Activated CD4-positive, alpha-beta T cell treated with anti-CD3 and anti-CD28 coated beads, Interleukin-2, amount 50 U/mL, for 48 hours (primary cell): ENCODE data around the gene BBS9.
A peak's percentile ranks its signal among the peaks of the same experiment; 100 is the strongest.

Experiments
- DNase-seq, 2 experiments: peaks; one replicate each; pipeline ENCODE4 v3.0.0-alpha.2; 2020

Gene BBS9

GRCh38 chr7:33392148-33392547 lies 262.8 kb downstream of the BBS9 start:
- no peak for DNase-seq

- no peak for DNase-seq
Measured at GRCh38 chr7:33393770-33394169, 264.4 kb downstream of the BBS9 start.

- no peak for DNase-seq
Measured at GRCh38 chr7:33395340-33395739, 266.0 kb downstream of the BBS9 start.

- no peak for DNase-seq
Measured at GRCh38 chr7:33399528-33400213, 270.3 kb downstream of the BBS9 start.

- no peak for DNase-seq
Measured at GRCh38 chr7:33400214-33400538, 270.8 kb downstream of the BBS9 start.

GRCh38 chr7:33410266-33410665 lies 280.9 kb downstream of the BBS9 start:
- no peak for DNase-seq

GRCh38 chr7:33411020-33411419 lies 281.7 kb downstream of the BBS9 start:
- DNase-seq: no peak

- DNase-seq: no peak
Measured at GRCh38 chr7:33412331-33412730, 283.0 kb downstream of the BBS9 start.

- no peak for DNase-seq
Measured at GRCh38 chr7:33418251-33418701, 288.9 kb downstream of the BBS9 start.

- DNase-seq: no peak
Measured at GRCh38 chr7:33420311-33420940, 291.1 kb downstream of the BBS9 start.

GRCh38 chr7:33421429-33421828 lies 292.1 kb downstream of the BBS9 start:
- DNase-seq: no peak

GRCh38 chr7:33422141-33422540 lies 292.8 kb downstream of the BBS9 start:
- no peak for DNase-seq

- no peak for DNase-seq
Measured at GRCh38 chr7:33422825-33423645, 293.7 kb downstream of the BBS9 start.

GRCh38 chr7:33423646-33424020 lies 294.3 kb downstream of the BBS9 start:
- DNase-seq: peak in 1 of 2 experiments; percentile 5

GRCh38 chr7:33425395-33425794 lies 296.0 kb downstream of the BBS9 start:
- DNase-seq: no peak

GRCh38 chr7:33425929-33426678 lies 296.7 kb downstream of the BBS9 start:
- no peak for DNase-seq

- DNase-seq: no peak
Measured at GRCh38 chr7:33428415-33428814, 299.1 kb downstream of the BBS9 start.

GRCh38 chr7:33431543-33431942 lies 302.2 kb downstream of the BBS9 start:
- DNase-seq: no peak

GRCh38 chr7:33432821-33433220 lies 303.5 kb downstream of the BBS9 start:
- no peak for DNase-seq

GRCh38 chr7:33433357-33433756 lies 304.0 kb downstream of the BBS9 start:
- no peak for DNase-seq

GRCh38 chr7:33444511-33444910 lies 315.1 kb downstream of the BBS9 start:
- DNase-seq: no peak

- DNase-seq: no peak
Measured at GRCh38 chr7:33446551-33446950, 317.2 kb downstream of the BBS9 start.

GRCh38 chr7:33448035-33448434 lies 318.7 kb downstream of the BBS9 start:
- DNase-seq: no peak
